Right cardiac atrium (tissue), 5 donors: ENCODE measurements around the gene GAS6. TPM values are rescaled to one million over a fixed set of nuclear protein-coding genes. Genes with fewer than 3 reads are reported as not detected.

ENCODE experiments used
- ATAC-seq, 2 donors: fragments of 200-7000 bp; cut with Tn5 transposase; one replicate each; pipeline versions ENCODE4 v1.8.0 to v1.9.1; 2020; ENCODE audit warnings: moderate library complexity in 2 of 2, mild to moderate bottlenecking in 1 of 2
- DNase-seq, 3 donors: peaks; one replicate each; pipeline ENCODE4 v3.0.0-alpha.2; 2020
- H3K27ac ChIP-seq: one replicate; pipeline ENCODE4 v1.5.1; 2013; ENCODE audit warnings: mild to moderate bottlenecking, low read length, control low read depth, moderate library complexity
- H3K27me3 ChIP-seq: one replicate; pipeline ENCODE4 v1.6.1; 2013; ENCODE audit not compliant: control insufficient read depth, insufficient read depth
- H3K4me1 ChIP-seq: one replicate; pipeline ENCODE4 v1.6.1; 2013; ENCODE audit warnings: low read length; ENCODE audit not compliant: control insufficient read depth, insufficient read depth
- H3K4me3 ChIP-seq: one replicate; pipeline ENCODE4 v1.5.1; 2013; ENCODE audit warnings: low read length, control low read depth
- H3K9me3 ChIP-seq: one replicate; pipeline ENCODE4 v1.6.1; 2013; ENCODE audit warnings: low read length; ENCODE audit not compliant: control insufficient read depth
- WGBS: extraction: QIAGEN DNeasy Blood & Tissue Kit; methylation state at CpG from one replicate; pipeline ENCODE4 v1.1.7; 2013; 5-methylcytosine and 5-hydroxymethylcytosine counted together
- intact Hi-C, 4 donors: fragments of 100-400 bp; cut with DNase I; formaldehyde crosslinking; loops; one replicate each; pipeline versions ENCODE4 v1.11.0 to v1.14.0; 2022 to 2023
- polyA plus RNA-seq: library from polyadenylated mRNA; stranded (reverse); fragments of 200-250 nt; gene quantifications from one replicate; pipeline ENCODE4 v1.2.3, GENCODE V29; 2013
- total RNA-seq, 4 donors: library from RNA; stranded (reverse); fragmentation: NEBNext Ultra II Directional; extraction: Animal tissue kit (Norgen Biotek cat#: 25700); gene quantifications; one replicate each; pipeline ENCODE4 v1.2.1, GENCODE V29; 2021
- donor health status: healthy with polysubstance abuse.
- donor health status: DM: no; HTN: yes; CAD: no.
- donor health status: DM: no; HTN: no; CAD: no.
- donor health status: DM: no; HTN: yes; CAD: no; lungs with severe emphysema.
- donor health status: DM: yes; HTN: yes; CAD: no.

Gene GAS6
- total and polyA plus RNA-seq, 5 donors, result 197 to 273 (median 205) TPM

GRCh38 chr13:113880651-113881611 is 17.1 kb upstream of the GAS6 start:
- Histone ChIP-seq H3K9me3 (no peaks in the 10 kb centered on the region), H3K4me1 (peaks cover 11% of the 10 kb centered on the region), H3K27ac (peak overlapping the region; percentile 89), H3K27me3 (no peaks in the 10 kb centered on the region), H3K4me3 (no peak overlapping the region)
- 68% methylated on average over 17 of the region's 17 CpGs for WGBS
- peak in 1 of 3 donors; percentile 57 for DNase-seq
- intact Hi-C loops, result loop anchor here in 1 of 4 donors (5.0 kb wide), 1 partner anchor 64 kb away; no protein-coding TSS in a partner anchor
- peak; percentile 9 to 11 for ATAC-seq

GRCh38 chr13:113879494-113880360 is 15.9 kb upstream of the GAS6 start:
- H3K4me3 ChIP-seq, result no peak overlapping the region
- H3K4me1 ChIP-seq, result peaks cover 11% of the 10 kb centered on the region
- 84% methylated on average over 11 of the region's 11 CpGs for WGBS
- no peaks in the 10 kb centered on the region for H3K27me3 ChIP-seq
- intact Hi-C loops, result loop anchor here in 1 of 4 donors (5.0 kb wide), 1 partner anchor 62 kb away; no protein-coding TSS in a partner anchor
- peak overlapping the region; percentile 73 for H3K27ac ChIP-seq
- H3K9me3 ChIP-seq, result no peaks in the 10 kb centered on the region
- DNase-seq (peak in 1 of 3 donors; percentile 33), ATAC-seq (no peak)

GRCh38 chr13:113879017-113879416 is 15.1 kb upstream of the GAS6 start:
- Histone ChIP-seq H3K4me1 (peaks cover 11% of the 10 kb centered on the region), H3K27ac (peak overlapping the region; percentile 22)
- no peak for DNase-seq

GRCh38 chr13:113877149-113877990 is 13.5 kb upstream of the GAS6 start:
- Histone ChIP-seq H3K27ac (no peak overlapping the region), H3K9me3 (no peaks in the 10 kb centered on the region), H3K27me3 (no peaks in the 10 kb centered on the region), H3K4me3 (no peak overlapping the region), H3K4me1 (peaks cover 11% of the 10 kb centered on the region)
- no peak for ATAC-seq
- 96% methylated on average over 21 of the region's 21 CpGs for WGBS
- peak in 1 of 3 donors; percentile 26 for DNase-seq
- intact Hi-C loops, result no loop called here

More at GRCh38 chr13:113879017-113879416, 15.1 kb upstream of the GAS6 start:
- intact Hi-C loops, result no loop called here
- 75% methylated on average over 7 of the region's 7 CpGs for WGBS
- Histone ChIP-seq H3K4me3 (no peak overlapping the region), H3K9me3 (no peaks in the 10 kb centered on the region), H3K27me3 (no peaks in the 10 kb centered on the region)
- no peak for ATAC-seq

GRCh38 chr13:113876346-113877148 is 12.7 kb upstream of the GAS6 start:
- ATAC-seq (no peak), DNase-seq (no peak)
- no peaks in the 10 kb centered on the region for H3K9me3 ChIP-seq
- no peak overlapping the region for H3K27ac ChIP-seq
- intact Hi-C loops, result no loop called here
- no peaks in the 10 kb centered on the region for H3K27me3 ChIP-seq
- H3K4me3 ChIP-seq, result no peak overlapping the region
- 82% methylated on average over 18 of the region's 18 CpGs for WGBS
- H3K4me1 ChIP-seq, result peaks cover 8% of the 10 kb centered on the region

- Histone ChIP-seq H3K4me1 (peaks cover 3% of the 10 kb centered on the region), H3K9me3 (no peaks in the 10 kb centered on the region), H3K27ac (no peak overlapping the region), H3K4me3 (no peak overlapping the region), H3K27me3 (no peaks in the 10 kb centered on the region)
- WGBS, result 68% methylated on average over 11 of the region's 11 CpGs
- intact Hi-C loops, result no loop called here
- ATAC-seq (no peak), DNase-seq (no peak)
Measured at GRCh38 chr13:113875837-113876281, 12.0 kb upstream of the GAS6 start.

- Histone ChIP-seq H3K4me3 (no peak overlapping the region), H3K27me3 (no peaks in the 10 kb centered on the region), H3K4me1 (no peaks in the 10 kb centered on the region), H3K9me3 (no peaks in the 10 kb centered on the region), H3K27ac (no peak overlapping the region)
- ATAC-seq, result no peak
- no peak for DNase-seq
- intact Hi-C loops, result no loop called here
- 92% methylated on average over 8 of the region's 8 CpGs for WGBS
Measured at GRCh38 chr13:113875429-113875815, 11.5 kb upstream of the GAS6 start.

- peak in 1 of 2 donors; percentile 11 for ATAC-seq
- intact Hi-C loops, result no loop called here
Measured at GRCh38 chr13:113874579-113875428, 10.9 kb upstream of the GAS6 start.

GRCh38 chr13:113874177-113874576 is 10.3 kb upstream of the GAS6 start:
- no peaks in the 10 kb centered on the region for H3K4me1 ChIP-seq
- DNase-seq (peak in 1 of 3 donors; percentile 42), ATAC-seq (no peak)
- intact Hi-C loops, result no loop called here
- WGBS, result 85% methylated on average over 10 of the region's 10 CpGs
- H3K9me3 ChIP-seq, result no peaks in the 10 kb centered on the region
- no peak overlapping the region for H3K27ac ChIP-seq
- no peak overlapping the region for H3K4me3 ChIP-seq
- H3K27me3 ChIP-seq, result no peaks in the 10 kb centered on the region

More at GRCh38 chr13:113874579-113875428, 10.9 kb upstream of the GAS6 start:
- H3K4me3 ChIP-seq, result no peak overlapping the region
- H3K27ac ChIP-seq, result no peak overlapping the region
- H3K9me3 ChIP-seq, result no peaks in the 10 kb centered on the region
- peak in 1 of 3 donors; percentile 38 for DNase-seq
- 85% methylated on average over 26 of the region's 26 CpGs for WGBS
- H3K27me3 ChIP-seq, result no peaks in the 10 kb centered on the region
- H3K4me1 ChIP-seq, result no peaks in the 10 kb centered on the region
